GM10266 (cell line): ENCODE data around the gene TH.

Source experiments
- DNase-seq: peaks from one replicate; pipeline ENCODE4 v3.0.0; 2012; ENCODE audit errors: extremely low spot score
- TF ChIP-seq, protein P1 (sequence below): IDR thresholded peaks from 2 replicates; pipeline ENCODE4 v1.5.1; 2012; ENCODE audit warnings: mild to moderate bottlenecking, low read depth; ENCODE audit not compliant: control insufficient read depth, insufficient read depth; ENCODE audit errors: missing control alignments

TH gene

DNA sequence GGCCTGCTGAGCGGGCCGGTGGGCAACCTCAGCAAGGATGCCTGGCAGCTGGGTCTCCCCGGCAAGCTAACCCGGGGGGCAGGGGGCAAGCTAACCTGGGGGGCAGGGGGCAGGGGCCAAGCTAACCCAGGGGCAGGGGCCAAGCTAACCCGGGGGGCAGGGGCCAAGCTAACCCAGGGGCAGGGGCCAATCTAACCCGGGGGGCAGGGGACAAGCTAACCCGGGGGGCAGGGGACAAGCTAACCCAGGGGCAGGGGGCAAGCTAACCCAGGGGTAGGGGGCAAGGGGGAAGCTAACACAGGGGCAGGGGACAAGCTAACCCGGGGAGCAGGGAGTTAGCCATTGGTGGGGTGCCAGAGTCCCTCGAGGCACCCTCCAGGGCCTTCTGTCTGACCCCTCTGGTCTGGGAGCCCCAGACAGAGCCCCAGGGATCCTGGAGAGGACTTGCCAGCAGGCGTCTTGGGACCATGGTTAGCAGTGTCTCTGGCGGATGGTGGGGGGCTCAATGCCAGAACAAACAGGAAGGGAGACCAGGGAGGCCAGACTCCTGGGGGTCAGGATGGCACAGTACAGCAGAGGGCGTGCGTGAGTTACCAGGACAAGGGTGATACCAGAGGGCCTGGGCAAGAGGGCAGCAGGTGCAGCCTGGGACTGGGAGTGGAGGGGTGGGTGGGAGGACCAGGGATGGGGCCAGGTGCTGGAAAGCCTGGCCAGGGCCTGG, 48.5 kb downstream of the TH start:
- TF ChIP-seq, protein P1, sequence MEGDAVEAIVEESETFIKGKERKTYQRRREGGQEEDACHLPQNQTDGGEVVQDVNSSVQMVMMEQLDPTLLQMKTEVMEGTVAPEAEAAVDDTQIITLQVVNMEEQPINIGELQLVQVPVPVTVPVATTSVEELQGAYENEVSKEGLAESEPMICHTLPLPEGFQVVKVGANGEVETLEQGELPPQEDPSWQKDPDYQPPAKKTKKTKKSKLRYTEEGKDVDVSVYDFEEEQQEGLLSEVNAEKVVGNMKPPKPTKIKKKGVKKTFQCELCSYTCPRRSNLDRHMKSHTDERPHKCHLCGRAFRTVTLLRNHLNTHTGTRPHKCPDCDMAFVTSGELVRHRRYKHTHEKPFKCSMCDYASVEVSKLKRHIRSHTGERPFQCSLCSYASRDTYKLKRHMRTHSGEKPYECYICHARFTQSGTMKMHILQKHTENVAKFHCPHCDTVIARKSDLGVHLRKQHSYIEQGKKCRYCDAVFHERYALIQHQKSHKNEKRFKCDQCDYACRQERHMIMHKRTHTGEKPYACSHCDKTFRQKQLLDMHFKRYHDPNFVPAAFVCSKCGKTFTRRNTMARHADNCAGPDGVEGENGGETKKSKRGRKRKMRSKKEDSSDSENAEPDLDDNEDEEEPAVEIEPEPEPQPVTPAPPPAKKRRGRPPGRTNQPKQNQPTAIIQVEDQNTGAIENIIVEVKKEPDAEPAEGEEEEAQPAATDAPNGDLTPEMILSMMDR: no peak
- no peak for DNase-seq

DNA sequence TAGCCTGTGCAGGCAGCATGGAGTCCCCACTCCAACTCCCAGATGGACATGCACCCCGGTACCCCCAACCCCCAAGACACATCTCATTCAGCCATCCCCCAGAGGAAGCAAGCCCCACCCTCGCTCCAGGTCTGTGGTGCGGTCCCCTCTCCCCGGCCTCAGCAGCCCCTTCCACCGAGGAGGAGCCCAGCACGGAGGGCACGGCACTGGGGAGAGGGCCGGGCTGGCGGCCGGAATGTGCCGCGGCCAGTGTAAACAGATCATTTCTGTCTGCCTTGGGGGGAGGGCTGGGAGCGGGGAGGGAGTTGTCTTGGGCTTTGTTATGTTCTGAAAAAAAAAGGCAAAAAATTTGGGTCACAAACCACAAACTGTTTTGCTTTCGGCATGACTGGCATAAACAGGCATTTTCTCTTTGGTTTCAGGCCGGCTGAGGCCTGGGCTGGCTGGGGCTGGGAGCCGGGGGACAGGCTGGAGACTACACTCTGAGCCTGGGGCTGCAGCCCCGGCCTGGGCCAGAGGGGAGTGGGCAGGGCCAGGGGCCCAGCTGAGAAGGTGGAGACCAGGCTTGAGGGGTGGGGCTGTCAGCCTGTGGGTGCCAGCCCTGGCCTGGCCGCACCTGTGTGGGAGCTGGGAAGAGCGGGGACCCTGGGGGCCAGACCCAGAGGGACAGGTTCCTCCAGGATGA, 49.3 kb downstream of the TH start:
- TF ChIP-seq, protein P1: no peak

DNA sequence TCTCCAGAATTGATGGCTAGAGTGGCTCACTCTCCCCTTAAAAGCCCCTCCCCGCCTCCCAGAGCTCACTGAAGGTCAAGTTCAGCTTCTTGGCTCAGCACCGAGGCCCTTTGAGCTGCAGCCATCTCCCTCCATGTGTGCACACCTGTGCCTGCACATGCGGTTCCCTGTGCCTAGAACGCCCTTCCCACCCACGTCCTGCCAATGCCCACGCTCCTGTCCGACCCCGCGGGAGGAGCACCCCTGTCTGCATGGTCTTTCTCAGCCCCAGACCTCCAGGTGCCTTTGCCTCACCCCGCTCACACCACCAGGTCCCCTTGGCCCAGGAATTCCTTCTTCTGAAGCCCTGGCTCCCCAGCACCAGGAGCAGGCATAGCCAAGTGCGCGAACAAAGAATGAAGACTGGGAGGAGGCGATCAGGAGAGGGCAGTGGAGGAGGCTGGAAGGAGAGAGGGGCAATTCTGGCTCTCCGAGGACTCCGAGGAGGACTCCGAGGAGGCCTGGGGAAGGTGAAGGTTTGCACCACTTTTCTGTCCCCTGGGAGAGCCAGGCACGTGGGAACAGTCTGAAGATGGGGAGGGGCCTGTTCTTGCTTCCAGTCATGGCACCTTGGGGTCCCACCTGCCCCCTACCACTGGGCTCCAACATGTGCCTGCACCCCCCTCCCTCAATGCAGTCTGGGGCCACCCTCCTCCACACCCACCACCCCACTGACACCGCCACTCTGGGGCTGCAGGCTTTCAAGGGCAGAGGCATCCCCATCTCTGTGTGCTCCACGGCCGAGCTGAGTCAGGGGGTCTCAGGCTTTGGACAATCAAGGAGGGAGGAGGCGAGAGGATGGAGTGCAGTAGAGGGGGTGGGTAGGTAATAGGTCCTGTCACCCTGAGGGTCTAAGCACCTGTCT, 50.1 kb downstream of the TH start:
- TF ChIP-seq, protein P1: no peak
- no peak for DNase-seq

More for the DNA sequence above, 49.3 kb downstream of the TH start:
- no peak for DNase-seq

DNA sequence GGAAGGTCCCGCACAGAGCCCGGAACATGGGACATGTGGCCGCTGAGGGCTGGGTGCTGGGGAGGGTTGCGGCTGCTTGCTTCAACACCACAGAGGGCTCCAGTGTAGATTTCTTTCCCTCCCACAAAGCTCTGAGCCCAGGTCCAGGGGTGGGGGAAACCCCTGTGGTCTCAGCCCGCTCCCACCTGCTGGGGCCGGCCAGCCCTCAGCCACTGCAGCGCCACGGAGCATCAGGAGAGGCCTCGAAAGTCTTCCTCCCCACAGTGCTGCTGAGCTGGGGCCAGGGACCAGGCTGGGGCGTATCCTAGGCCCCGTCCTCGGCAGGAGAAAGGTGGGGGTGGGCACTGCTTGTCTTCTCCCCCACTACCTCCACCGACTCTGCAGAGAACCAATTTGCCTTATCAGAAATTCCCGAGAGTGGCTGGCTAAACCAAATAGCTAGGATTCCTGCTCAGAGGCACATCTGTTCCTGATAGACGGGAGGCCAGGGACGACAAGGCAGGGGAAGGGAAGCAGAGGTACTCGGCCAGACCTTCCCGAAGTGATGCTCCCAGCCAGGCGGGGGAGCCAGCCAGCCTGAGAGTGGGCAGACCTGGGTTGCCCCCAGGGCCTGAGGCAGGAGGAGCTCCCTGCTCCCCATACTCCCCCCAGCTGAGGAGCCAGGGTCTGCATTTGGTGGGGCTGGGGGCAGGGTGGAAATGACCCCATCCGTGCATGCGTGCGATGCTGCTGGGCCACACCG, 51.1 kb downstream of the TH start:
- no peak for DNase-seq
- TF ChIP-seq, protein P1: no peak

DNA sequence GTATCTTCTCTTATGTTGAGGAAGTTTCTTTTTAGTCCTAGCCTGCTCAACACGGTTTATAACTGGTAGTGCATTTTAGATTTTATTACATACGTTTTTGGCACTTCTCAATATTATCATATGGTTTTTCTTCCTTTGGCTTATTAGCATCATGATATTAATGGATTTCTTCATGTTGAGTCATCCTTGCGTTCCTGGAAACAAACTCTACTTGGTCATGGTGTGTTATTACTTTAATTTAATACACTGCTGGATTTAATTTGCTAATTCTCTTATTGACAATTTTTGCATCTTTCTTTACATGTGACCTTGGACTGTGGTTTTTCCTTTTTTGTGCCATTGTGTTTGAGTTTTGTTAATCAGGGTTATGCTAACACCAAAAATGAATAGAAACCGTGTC, 52.9 kb downstream of the TH start:
- DNase-seq: no peak
- TF ChIP-seq, protein P1: no peak

DNA sequence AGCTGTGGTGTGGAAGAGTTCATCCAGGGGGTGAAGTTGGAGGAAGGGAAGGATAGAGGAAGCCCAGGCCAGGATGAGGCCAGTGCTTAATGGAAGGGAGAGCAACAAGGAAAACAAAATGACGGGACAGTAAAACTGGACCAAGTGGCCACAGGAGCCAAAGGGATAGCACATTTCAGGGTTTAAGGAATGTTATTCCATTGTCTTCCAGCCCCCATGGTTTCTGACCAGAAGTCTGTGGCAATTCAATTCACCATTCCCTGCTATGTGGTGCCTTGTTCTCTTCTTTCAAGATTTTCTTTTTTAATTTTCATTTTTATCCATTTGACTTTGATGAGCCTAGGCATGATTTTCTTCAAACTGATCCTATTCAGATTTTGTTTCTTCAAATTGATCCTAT, 54.9 kb downstream of the TH start:
- no peak for DNase-seq
- TF ChIP-seq, protein P1: no peak
